ENCODE data around the gene TUBG2.
"Not testable (repeated sequence)": the region's sequence is repeated elsewhere in the genome, so short reads cannot be mapped to it uniquely, and the experiment has no call there.

TUBG2 gene

GRCh38 chr17:42659079-42659931 lies at the start of gene TUBG2:
Gene TUBG2 (plus strand): TSS chr17:42659284. CDS start chr17:42659504, 220 bp downstream.
- peak; percentile 73 to 76 for DNase-seq (ENCODE audit: low read depth in 2 of 2)

- DNase-seq (ENCODE audit: low read depth in 2 of 2) = not testable (repeated sequence)
These were observed 49.0 kb upstream of the TUBG2 start for GRCh38 chr17:42609814-42610801.

DNA sequence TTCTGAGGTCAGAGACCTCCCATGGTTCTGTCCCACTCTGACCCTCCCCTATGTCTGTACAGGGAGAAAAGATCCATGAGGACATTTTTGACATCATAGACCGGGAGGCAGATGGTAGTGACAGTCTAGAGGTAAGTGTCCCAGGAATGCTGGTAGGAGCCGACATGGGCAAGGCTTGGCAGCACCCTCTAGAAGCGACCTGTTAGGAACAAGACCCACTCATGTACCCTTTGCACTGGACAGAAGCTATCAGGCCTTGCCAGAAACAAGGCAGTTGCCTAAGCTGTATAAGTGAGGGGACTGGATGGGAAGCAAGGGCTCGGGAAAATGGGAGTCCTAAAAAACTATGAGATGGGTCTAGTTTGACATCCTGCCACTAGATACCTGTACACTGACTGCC lies 47.1 kb upstream of the TUBG2 start:
- DNase-seq (ENCODE audit: low read depth in 2 of 2) = no peak

GRCh38 chr17:42613699-42614295 lies 45.3 kb upstream of the TUBG2 start:
- no peak for DNase-seq (ENCODE audit: low read depth in 2 of 2)

DNA sequence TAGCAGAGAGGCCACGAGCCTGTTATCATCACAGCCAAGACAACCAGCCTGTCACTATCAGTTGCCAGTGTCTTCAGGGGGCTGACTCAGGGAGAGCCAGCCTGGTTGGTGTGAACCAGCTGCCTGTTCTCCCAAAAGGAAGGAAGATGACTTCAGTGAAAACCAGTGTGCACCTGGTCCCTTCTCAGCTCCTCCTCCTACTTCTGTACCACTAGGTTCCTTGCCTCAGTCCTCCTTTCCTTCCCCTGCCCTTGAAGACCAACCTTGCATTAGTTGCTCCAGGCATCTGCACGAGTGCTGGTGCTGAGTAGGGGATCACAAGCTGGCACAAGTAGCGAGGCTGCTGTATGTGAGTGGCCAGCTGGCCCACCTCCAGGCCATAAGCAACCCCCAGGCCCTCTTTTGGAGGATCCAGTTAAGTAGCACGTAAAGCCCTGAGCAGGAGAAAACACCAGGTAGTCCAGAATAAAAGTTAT lies 41.1 kb upstream of the TUBG2 start:
- no peak for DNase-seq (ENCODE audit: low read depth in 2 of 2)

- DNase-seq (ENCODE audit: low read depth in 2 of 2) = no peak
These were observed 40.5 kb upstream of the TUBG2 start for GRCh38 chr17:42618442-42619150.

DNA sequence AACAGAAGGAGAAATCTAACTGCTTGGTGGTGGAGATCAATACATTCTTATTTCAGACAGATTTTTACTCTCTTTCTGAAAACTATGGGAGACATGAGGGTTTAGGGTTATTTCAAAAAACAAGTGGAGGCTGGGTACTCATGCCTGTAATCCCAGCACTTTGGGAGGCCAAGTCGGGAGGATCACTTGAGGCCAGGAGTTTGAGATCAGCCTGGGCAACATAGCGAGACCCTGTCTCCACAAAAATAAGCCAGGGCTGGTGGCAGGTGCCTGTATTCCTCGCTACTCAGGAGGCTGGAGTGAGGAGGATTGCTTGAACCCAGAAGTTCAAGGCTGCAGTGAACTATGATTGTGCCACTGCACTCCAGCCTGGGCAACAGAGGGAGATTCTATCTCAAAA lies 37.1 kb upstream of the TUBG2 start:
- DNase-seq (ENCODE audit: low read depth in 2 of 2) = not testable (repeated sequence)

GRCh38 chr17:42623271-42623670 lies 35.8 kb upstream of the TUBG2 start:
- no peak for DNase-seq (ENCODE audit: low read depth in 2 of 2)

- no peak for DNase-seq (ENCODE audit: low read depth in 2 of 2)
These were observed 35.1 kb upstream of the TUBG2 start for GRCh38 chr17:42623732-42624596.

DNA sequence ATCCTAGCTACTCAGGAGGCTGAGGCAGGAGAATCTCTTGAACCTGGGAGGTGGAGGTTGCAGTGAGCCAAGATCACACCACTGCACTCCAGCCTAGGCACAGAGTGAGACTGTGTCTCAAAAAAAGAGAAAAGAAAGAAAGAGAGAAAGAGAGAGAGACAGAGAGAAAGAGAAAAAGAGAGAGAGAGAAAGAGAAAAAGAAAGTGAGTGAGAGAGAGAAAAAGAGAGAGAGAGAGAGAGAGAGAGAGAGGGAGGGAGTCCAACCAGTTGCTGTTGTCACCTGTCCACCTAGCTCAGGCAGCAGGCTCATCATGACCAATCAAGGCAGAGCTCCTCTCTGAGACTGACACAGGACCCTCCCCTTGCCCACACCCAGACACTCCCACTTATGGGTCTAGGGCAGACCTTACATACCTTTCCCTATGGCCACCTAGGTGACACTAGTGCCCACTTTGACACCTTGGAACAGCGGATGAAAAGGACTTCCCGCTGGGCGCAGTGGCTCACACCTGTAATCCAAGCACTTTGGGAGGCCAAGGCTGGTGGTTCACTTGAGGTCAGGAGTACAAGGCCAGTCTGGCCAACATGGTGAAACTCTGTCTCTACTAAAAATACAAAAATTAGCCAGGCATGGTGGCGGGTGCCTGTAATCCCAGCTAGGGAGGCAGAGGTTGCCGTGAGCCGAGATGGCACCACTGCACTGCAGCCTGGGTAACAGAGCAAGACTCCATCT lies 31.9 kb upstream of the TUBG2 start:
- not testable (repeated sequence) for DNase-seq (ENCODE audit: low read depth in 2 of 2)

- no peak for DNase-seq (ENCODE audit: low read depth in 2 of 2)
These were observed 29.6 kb upstream of the TUBG2 start for GRCh38 chr17:42629411-42630009.

DNA sequence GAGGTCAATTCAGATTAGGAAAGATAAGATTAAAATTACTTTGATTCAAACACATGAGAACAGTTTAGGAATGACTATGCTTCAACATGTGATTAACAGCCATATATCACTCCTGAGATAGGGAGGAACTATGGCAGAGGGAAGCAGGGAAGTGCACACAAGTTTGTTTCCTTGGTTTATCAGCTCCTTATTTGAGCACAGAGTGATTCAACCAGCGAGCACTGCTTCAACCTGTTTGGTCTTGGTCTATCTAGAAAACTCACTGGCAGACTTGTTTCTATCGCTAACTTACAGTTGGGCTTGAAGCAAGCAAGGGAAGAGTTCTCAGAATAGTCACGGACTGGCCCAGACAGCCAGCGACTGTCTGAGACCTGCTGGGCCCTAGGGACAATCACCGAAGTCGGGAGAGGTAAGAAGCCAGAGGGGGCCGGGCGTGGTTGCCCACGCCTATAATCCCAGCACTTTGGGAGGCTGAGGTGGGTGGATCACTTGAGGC lies 26.1 kb upstream of the TUBG2 start:
- DNase-seq (ENCODE audit: low read depth in 2 of 2) = no peak

DNA sequence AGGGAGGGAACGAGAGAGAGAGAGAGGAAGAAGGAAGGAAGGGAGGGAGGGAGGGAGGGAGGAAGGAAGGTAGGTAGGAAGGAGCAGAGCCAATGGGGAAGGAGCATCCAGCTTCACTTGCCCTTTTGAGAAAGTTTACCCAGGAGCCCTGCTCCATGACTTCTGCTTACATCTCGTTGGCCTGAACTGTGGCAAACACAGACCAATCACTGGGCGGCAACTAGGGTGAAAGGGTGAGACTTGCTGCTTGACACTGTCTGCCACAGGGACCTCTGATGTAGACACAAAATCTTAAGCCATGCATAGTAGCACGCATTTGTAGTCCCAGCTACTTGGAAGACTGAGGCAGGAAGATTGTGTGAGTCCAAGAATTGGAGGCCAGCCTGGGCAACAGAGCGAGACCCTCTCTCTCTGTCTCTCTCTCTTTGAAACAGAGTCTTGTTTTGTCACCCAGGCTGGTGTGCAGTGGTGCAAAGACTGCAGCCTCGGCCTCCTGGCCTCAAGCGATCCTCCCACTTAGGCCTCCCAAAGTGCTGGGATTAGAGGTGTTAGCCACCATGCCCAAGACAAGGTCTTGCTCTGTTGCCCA lies 19.5 kb upstream of the TUBG2 start:
- DNase-seq (ENCODE audit: low read depth in 2 of 2) = no peak

DNA sequence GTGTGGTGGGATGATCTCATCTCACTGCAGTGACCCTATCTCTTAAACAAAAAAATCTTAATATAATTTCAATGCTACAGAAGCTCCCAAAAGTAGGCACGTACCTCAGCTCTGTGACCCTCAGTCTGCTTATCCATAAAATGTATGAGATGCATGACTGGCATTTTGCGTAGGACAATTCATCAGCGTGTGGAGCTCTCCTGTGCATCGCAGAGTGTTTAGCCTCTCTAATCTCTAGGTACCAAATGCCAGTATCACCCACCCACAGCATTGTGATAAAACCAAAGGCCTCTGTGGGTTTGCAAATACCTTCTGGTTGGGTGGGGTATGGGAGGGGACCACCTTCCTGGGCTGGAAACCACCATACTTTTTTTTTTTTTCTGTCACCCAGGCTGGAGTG lies 19.0 kb upstream of the TUBG2 start:
- no peak for DNase-seq (ENCODE audit: low read depth in 2 of 2)

- no peak for DNase-seq (ENCODE audit: low read depth in 2 of 2)
These were observed 16.7 kb upstream of the TUBG2 start for GRCh38 chr17:42642336-42642735.

GRCh38 chr17:42647778-42648177 lies 11.3 kb upstream of the TUBG2 start:
- no peak for DNase-seq (ENCODE audit: low read depth in 2 of 2)

GRCh38 chr17:42651392-42651791 lies 7.7 kb upstream of the TUBG2 start:
- DNase-seq (ENCODE audit: low read depth in 2 of 2) = no peak

Measured in fibroblast of skin of left biceps (primary cell).